Measurements from ENCODE around the gene CCT8. TPM values are rescaled to one million over a fixed set of nuclear protein-coding genes. Genes with fewer than 3 reads are reported as not detected.

Gene CCT8
- total and polyA plus RNA-seq, 10 of the 15 experiments (the other 5 are each of a cell fraction or from before 2014, with no cell fraction given): 321 to 696 (median 471) TPM

- no TSS peak for BruUV-seq (replicated peaks)
- H3K4me2 ChIP-seq (ENCODE audit: control insufficient read depth, insufficient read depth): no peak overlapping the region
- no peaks in the 10 kb centered on the region; the same call in 2 of the 3 replicates for H3K9me3 ChIP-seq (replicated peaks; ENCODE audit: control insufficient read depth, insufficient read depth, low read length)
- H3K4me1 ChIP-seq (ENCODE audit: control insufficient read depth, insufficient read depth, low read length): no peaks in the 10 kb centered on the region
- 69% methylated on average over 3 of the region's 3 CpGs for WGBS (ENCODE audit: insufficient coverage, insufficient replicate concordance, low lambda C conversion rate, missing lambda C conversion rate)
- H3K79me2 ChIP-seq (ENCODE audit: control insufficient read depth, insufficient read depth, low read length): no peaks in the 10 kb centered on the region
- no peak for DNase-seq (ENCODE audit: low read depth, low spot score)
- H3K36me3 ChIP-seq (ENCODE audit: control insufficient read depth in 2 of 2, insufficient read depth in 2 of 2, low read length in 1 of 2): peaks cover 9 to 40% of the 10 kb centered on the region in 2 experiments
- in situ Hi-C loops (cut with MboI) (no loop called here), intact Hi-C loops (cut with micrococcal nuclease; ENCODE audit: unreplicated experiment) (no loop called here)
- H4K20me1 ChIP-seq (ENCODE audit: control insufficient read depth, insufficient read depth): no peaks in the 10 kb centered on the region
- ChIA-PET RAD21 (ENCODE audit: unreplicated experiment) (no interaction called here), CTCF (interaction anchor here (1.1 kb wide), 1 partner anchor 13 kb away, joined by 3 read pairs; no protein-coding TSS in a partner anchor), SMC1A (ENCODE audit: uncharacterized antibody, unreplicated experiment) (interaction anchor here (1.0 to 1.1 kb wide), 3 partner anchors 8 to 38 kb away, joined by 3 to 4 read pairs (median 3); partner anchors contain the start of gene RWDD2B), POLR2A (interaction anchor here (0.7 kb wide), 1 partner anchor 12 kb away, joined by 4 read pairs; no protein-coding TSS in a partner anchor)
- no peak for FAIRE-seq
- ATAC-seq: no peak
- no peak overlapping the region for H3K4me3 ChIP-seq
- H2AFZ ChIP-seq (ENCODE audit: control insufficient read depth, low read depth, low read length): no peak overlapping the region
- H3K27ac ChIP-seq (ENCODE audit: control insufficient read depth, insufficient read depth): no peak overlapping the region
- TF ChIP-seq FOXM1 (IDR thresholded peaks at IDR 0.05; ENCODE audit: low read depth, low read length): no peak
- TF ChIP-seq, protein P1, sequence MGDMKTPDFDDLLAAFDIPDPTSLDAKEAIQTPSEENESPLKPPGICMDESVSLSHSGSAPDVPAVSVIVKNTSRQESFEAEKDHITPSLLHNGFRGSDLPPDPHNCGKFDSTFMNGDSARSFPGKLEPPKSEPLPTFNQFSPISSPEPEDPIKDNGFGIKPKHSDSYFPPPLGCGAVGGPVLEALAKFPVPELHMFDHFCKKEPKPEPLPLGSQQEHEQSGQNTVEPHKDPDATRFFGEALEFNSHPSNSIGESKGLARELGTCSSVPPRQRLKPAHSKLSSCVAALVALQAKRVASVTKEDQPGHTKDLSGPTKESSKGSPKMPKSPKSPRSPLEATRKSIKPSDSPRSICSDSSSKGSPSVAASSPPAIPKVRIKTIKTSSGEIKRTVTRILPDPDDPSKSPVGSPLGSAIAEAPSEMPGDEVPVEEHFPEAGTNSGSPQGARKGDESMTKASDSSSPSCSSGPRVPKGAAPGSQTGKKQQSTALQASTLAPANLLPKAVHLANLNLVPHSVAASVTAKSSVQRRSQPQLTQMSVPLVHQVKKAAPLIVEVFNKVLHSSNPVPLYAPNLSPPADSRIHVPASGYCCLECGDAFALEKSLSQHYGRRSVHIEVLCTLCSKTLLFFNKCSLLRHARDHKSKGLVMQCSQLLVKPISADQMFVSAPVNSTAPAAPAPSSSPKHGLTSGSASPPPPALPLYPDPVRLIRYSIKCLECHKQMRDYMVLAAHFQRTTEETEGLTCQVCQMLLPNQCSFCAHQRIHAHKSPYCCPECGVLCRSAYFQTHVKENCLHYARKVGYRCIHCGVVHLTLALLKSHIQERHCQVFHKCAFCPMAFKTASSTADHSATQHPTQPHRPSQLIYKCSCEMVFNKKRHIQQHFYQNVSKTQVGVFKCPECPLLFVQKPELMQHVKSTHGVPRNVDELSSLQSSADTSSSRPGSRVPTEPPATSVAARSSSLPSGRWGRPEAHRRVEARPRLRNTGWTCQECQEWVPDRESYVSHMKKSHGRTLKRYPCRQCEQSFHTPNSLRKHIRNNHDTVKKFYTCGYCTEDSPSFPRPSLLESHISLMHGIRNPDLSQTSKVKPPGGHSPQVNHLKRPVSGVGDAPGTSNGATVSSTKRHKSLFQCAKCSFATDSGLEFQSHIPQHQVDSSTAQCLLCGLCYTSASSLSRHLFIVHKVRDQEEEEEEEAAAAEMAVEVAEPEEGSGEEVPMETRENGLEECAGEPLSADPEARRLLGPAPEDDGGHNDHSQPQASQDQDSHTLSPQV (IDR thresholded peaks at IDR 0.05): no peak
- no peak for TF ChIP-seq BMI1 (IDR thresholded peaks at IDR 0.05; ENCODE audit: borderline replicate concordance)
- TF ChIP-seq, protein P2, sequence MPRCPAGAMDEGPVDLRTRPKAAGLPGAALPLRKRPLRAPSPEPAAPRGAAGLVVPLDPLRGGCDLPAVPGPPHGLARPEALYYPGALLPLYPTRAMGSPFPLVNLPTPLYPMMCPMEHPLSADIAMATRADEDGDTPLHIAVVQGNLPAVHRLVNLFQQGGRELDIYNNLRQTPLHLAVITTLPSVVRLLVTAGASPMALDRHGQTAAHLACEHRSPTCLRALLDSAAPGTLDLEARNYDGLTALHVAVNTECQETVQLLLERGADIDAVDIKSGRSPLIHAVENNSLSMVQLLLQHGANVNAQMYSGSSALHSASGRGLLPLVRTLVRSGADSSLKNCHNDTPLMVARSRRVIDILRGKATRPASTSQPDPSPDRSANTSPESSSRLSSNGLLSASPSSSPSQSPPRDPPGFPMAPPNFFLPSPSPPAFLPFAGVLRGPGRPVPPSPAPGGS (IDR thresholded peaks at IDR 0.05; ENCODE audit: borderline replicate concordance, insufficient read depth, low read depth, low read length, poor library complexity, severe bottlenecking): no peak
- TF ChIP-seq EP300 (IDR thresholded peaks at IDR 0.05; ENCODE audit: borderline replicate concordance in 1 of 2, control insufficient read depth in 1 of 2, low read depth in 2 of 2, low read length in 2 of 2): no peak
- TF ChIP-seq CHD1 (IDR thresholded peaks at IDR 0.05; ENCODE audit: low read depth, low read length): no peak
- TF ChIP-seq SIX5 (IDR thresholded peaks at IDR 0.05; ENCODE audit: low read depth, low read length, severe bottlenecking): no peak
- no peak for TF ChIP-seq NFXL1 (IDR thresholded peaks at IDR 0.05; ENCODE audit: borderline replicate concordance)
- TF ChIP-seq, protein P3, sequence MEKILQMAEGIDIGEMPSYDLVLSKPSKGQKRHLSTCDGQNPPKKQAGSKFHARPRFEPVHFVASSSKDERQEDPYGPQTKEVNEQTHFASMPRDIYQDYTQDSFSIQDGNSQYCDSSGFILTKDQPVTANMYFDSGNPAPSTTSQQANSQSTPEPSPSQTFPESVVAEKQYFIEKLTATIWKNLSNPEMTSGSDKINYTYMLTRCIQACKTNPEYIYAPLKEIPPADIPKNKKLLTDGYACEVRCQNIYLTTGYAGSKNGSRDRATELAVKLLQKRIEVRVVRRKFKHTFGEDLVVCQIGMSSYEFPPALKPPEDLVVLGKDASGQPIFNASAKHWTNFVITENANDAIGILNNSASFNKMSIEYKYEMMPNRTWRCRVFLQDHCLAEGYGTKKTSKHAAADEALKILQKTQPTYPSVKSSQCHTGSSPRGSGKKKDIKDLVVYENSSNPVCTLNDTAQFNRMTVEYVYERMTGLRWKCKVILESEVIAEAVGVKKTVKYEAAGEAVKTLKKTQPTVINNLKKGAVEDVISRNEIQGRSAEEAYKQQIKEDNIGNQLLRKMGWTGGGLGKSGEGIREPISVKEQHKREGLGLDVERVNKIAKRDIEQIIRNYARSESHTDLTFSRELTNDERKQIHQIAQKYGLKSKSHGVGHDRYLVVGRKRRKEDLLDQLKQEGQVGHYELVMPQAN (conservative IDR thresholded peaks at IDR 0.05): no peak
- TF ChIP-seq NRF1 (conservative IDR thresholded peaks at IDR 0.05; ENCODE audit: low read depth, low read length): no peak
- TF ChIP-seq NFIC (IDR thresholded peaks at IDR 0.05; ENCODE audit: low read depth, low read length): no peak
- TF ChIP-seq, protein P4, sequence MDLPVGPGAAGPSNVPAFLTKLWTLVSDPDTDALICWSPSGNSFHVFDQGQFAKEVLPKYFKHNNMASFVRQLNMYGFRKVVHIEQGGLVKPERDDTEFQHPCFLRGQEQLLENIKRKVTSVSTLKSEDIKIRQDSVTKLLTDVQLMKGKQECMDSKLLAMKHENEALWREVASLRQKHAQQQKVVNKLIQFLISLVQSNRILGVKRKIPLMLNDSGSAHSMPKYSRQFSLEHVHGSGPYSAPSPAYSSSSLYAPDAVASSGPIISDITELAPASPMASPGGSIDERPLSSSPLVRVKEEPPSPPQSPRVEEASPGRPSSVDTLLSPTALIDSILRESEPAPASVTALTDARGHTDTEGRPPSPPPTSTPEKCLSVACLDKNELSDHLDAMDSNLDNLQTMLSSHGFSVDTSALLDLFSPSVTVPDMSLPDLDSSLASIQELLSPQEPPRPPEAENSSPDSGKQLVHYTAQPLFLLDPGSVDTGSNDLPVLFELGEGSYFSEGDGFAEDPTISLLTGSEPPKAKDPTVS (IDR thresholded peaks at IDR 0.05; ENCODE audit: low read depth, low read length): no peak
- no peak for TF ChIP-seq IKZF1 (conservative IDR thresholded peaks at IDR 0.05)
- no peak overlapping the region for H3K9ac ChIP-seq (ENCODE audit: control insufficient read depth, insufficient read depth, low read length)
- H3K27me3 ChIP-seq (replicated peaks in 1 of 2; ENCODE audit: control insufficient read depth in 2 of 2, insufficient read depth in 2 of 2, low read length in 1 of 2): no peaks in the 10 kb centered on the region
These were observed 16.9 kb downstream of the CCT8 start for GRCh38 chr21:29056538-29057050.
